ENCODE results near the gene C7.
"Not testable (repeated sequence)": the region's sequence is repeated elsewhere in the genome, so short reads cannot be mapped to it uniquely, and the experiment has no call there.

The C7 gene

GRCh38 chr5:40909264-40909663 is at the start of gene C7:
TSS of gene C7 (plus strand) at chr5:40909497. CDS start at chr5:40909611, 114 bp downstream.
- no peak within 1 kb of the TSS for H3K4me3 ChIP-seq (replicated peaks; ENCODE audit: low read depth, low read length)
- H3K27me3 ChIP-seq (replicated peaks; ENCODE audit: control insufficient read depth, insufficient read depth, low read length): no peaks in the 10 kb centered on the region
- DNase-seq (ENCODE audit: extremely low read depth, insufficient read length): no peak
- no peaks in the 10 kb centered on the region for H3K36me3 ChIP-seq (ENCODE audit: control insufficient read depth, insufficient read depth, low read length)
- TF ChIP-seq, protein P1, sequence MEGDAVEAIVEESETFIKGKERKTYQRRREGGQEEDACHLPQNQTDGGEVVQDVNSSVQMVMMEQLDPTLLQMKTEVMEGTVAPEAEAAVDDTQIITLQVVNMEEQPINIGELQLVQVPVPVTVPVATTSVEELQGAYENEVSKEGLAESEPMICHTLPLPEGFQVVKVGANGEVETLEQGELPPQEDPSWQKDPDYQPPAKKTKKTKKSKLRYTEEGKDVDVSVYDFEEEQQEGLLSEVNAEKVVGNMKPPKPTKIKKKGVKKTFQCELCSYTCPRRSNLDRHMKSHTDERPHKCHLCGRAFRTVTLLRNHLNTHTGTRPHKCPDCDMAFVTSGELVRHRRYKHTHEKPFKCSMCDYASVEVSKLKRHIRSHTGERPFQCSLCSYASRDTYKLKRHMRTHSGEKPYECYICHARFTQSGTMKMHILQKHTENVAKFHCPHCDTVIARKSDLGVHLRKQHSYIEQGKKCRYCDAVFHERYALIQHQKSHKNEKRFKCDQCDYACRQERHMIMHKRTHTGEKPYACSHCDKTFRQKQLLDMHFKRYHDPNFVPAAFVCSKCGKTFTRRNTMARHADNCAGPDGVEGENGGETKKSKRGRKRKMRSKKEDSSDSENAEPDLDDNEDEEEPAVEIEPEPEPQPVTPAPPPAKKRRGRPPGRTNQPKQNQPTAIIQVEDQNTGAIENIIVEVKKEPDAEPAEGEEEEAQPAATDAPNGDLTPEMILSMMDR (IDR thresholded peaks at IDR 0.05; ENCODE audit: insufficient read depth, low read length, poor library complexity, severe bottlenecking): no peak

GRCh38 chr5:40860711-40861110 is 48.6 kb upstream of the C7 start:
- TF ChIP-seq, protein P1 (IDR thresholded peaks at IDR 0.05; ENCODE audit: insufficient read depth, low read length, poor library complexity, severe bottlenecking): no peak
- DNase-seq (ENCODE audit: extremely low read depth, insufficient read length): no peak
- H3K36me3 ChIP-seq (ENCODE audit: control insufficient read depth, insufficient read depth, low read length): no peaks in the 10 kb centered on the region
- no peaks in the 10 kb centered on the region for H3K27me3 ChIP-seq (replicated peaks; ENCODE audit: control insufficient read depth, insufficient read depth, low read length)
- H3K4me3 ChIP-seq (replicated peaks; ENCODE audit: low read depth, low read length): no peak overlapping the region

DNA sequence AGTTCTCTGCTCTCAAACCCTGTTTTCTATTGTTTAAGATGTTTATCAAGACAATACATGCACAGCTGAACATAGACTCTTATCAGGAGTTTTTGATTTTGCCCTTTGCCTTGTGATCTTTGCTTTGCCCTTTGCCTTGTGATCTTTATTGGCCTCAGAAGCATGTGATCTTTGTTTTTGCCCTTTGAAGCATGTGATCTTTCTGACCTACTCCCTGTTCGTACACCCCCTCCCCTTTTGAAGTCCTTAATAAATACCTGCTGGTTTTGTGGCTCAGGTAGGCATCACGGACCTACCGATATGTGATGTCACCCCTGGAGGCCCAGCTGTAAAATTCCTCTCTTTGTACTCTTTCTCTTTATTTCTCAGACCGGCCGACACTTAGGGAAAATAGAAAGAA is 44.3 kb upstream of the C7 start:
- not testable (repeated sequence) for H3K4me3 ChIP-seq (replicated peaks; ENCODE audit: low read depth, low read length); H3K27me3 ChIP-seq (replicated peaks; ENCODE audit: control insufficient read depth, insufficient read depth, low read length); H3K36me3 ChIP-seq (ENCODE audit: control insufficient read depth, insufficient read depth, low read length); DNase-seq (ENCODE audit: extremely low read depth, insufficient read length)

- DNase-seq (ENCODE audit: extremely low read depth, insufficient read length): no peak
- H3K36me3 ChIP-seq (ENCODE audit: control insufficient read depth, insufficient read depth, low read length): no peaks in the 10 kb centered on the region
- H3K4me3 ChIP-seq (replicated peaks; ENCODE audit: low read depth, low read length): no peak overlapping the region
- TF ChIP-seq, protein P1 (IDR thresholded peaks at IDR 0.05; ENCODE audit: insufficient read depth, low read length, poor library complexity, severe bottlenecking): no peak
- no peaks in the 10 kb centered on the region for H3K27me3 ChIP-seq (replicated peaks; ENCODE audit: control insufficient read depth, insufficient read depth, low read length)
Observed at GRCh38 chr5:40866844-40867243, 42.5 kb upstream of the C7 start.

DNA sequence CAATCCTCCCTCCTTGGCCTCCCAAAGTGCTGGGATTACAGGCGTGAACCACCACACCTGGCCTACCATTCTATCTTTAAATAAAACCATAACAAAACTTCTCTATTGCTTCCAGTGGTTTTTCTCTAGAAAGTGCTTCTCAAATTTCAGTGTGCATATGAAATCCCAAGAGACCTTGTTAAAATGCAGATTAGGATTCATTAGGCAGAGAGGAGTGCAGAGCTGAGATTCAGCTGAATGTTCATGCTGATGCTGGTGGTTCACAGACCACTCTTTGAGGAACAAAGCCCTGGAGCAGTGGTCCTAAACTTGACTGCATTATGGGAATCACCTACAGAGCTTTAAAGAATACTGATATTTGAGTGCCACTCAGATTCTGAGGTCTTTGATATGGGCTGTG is 39.9 kb upstream of the C7 start:
- TF ChIP-seq, protein P1 (IDR thresholded peaks at IDR 0.05; ENCODE audit: insufficient read depth, low read length, poor library complexity, severe bottlenecking): no peak
- H3K36me3 ChIP-seq (ENCODE audit: control insufficient read depth, insufficient read depth, low read length): no peaks in the 10 kb centered on the region
- no peak for DNase-seq (ENCODE audit: extremely low read depth, insufficient read length)
- no peak overlapping the region for H3K4me3 ChIP-seq (replicated peaks; ENCODE audit: low read depth, low read length)
- no peaks in the 10 kb centered on the region for H3K27me3 ChIP-seq (replicated peaks; ENCODE audit: control insufficient read depth, insufficient read depth, low read length)

DNA sequence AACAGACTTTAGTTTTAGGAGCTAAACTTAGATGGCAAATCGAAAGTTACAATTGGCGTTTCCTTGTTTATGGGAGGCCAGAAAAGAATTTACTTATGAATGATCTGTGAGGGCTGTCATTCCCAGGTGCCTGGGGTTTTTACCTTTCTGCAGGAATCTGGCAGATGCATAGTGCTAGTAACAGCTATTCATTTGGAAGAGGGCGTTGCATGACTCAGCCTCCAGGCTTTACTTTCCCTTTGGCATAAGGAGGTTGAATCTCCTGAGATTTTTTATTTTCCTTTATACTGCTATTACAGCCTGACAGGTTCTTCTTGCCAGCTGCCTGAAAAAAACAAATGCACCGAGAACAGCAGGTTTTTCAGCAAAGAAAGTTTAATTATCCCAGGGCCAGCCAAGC is 38.1 kb upstream of the C7 start:
- TF ChIP-seq, protein P1 (IDR thresholded peaks at IDR 0.05; ENCODE audit: insufficient read depth, low read length, poor library complexity, severe bottlenecking): no peak
- Histone ChIP-seq H3K27me3 (replicated peaks; ENCODE audit: control insufficient read depth, insufficient read depth, low read length) (no peaks in the 10 kb centered on the region), H3K36me3 (ENCODE audit: control insufficient read depth, insufficient read depth, low read length) (no peaks in the 10 kb centered on the region), H3K4me3 (replicated peaks; ENCODE audit: low read depth, low read length) (no peak overlapping the region)
- no peak for DNase-seq (ENCODE audit: extremely low read depth, insufficient read length)

DNA sequence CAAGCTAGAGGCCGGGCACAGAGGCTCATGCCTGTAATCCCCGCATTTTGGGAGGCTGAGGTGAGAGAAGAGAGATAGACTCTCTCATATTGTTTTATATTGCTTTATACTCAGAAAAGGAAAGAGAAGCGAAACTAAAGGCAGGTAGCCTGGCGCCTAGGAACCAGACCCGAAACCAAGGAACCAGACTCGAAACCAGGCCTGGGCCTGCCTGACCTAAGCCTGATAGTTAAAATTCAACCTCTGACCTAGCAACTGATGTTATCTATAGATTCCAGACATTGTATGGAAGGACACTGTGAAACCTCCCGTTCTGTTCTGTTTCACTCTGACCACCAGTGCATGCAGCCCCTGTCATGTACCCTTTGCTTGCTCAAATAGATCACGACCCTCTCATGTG is 37.0 kb upstream of the C7 start:
- not testable (repeated sequence) for H3K27me3 ChIP-seq (replicated peaks; ENCODE audit: control insufficient read depth, insufficient read depth, low read length); H3K36me3 ChIP-seq (ENCODE audit: control insufficient read depth, insufficient read depth, low read length); H3K4me3 ChIP-seq (replicated peaks; ENCODE audit: low read depth, low read length); DNase-seq (ENCODE audit: extremely low read depth, insufficient read length)

All from GM06990 (cell line).